GM12878 (cell line): Measurements from ENCODE around the gene KCNA5. TPM values are rescaled to one million over a fixed set of nuclear protein-coding genes. Genes with fewer than 3 reads are reported as not detected.

Experiments used
- ATAC-seq: fragments of 200-7000 bp; cut with Tn5 transposase; 3 replicates; pipeline ENCODE4 v1.9.1; 2020; ENCODE audit warnings: mild to moderate bottlenecking, moderate library complexity
- BruUV-seq: library from RNA; stranded (reverse); fragments of 400-500 nt; replicated peaks from 2 replicates; lab custom pipeline; 2021; lab: Mats Ljungman, UMichigan
- CTCF ChIA-PET: fragments of 300-600 bp; sonication (Branson Sonifier 250); formaldehyde crosslinking; extraction: SDS; loops from one replicate; lab custom pipeline; 2021; ENCODE audit warnings: inconsistent platforms; lab: Yijun Ruan, JAX
- POLR2A ChIA-PET: fragments of 350-600 bp; formaldehyde crosslinking; extraction: SDS; loops from one replicate; lab custom pipeline; 2021; ENCODE audit warnings: inconsistent platforms; lab: Charles Lee
- RAD21 ChIA-PET: fragments of 300-600 bp; sonication (Branson Sonifier 250); formaldehyde crosslinking; loops from one replicate; lab custom pipeline; 2023; ENCODE audit warnings: antibody characterized with exemption; ENCODE audit not compliant: unreplicated experiment; lab: Charles Lee
- SMC1A ChIA-PET: fragments of 300-600 bp; sonication (Branson Sonifier 250); formaldehyde crosslinking; loops from one replicate; lab custom pipeline; 2023; ENCODE audit not compliant: unreplicated experiment, uncharacterized antibody; lab: Charles Lee
- DNase-seq: peaks from one replicate; pipeline ENCODE4 v3.0.0-alpha.2; 2011; ENCODE audit warnings: low read depth, low spot score
- FAIRE-seq: peaks from 3 replicates; lab custom pipeline; 2011; peaks lifted over from hg19 to GRCh38; lab: Jason Lieb, UNC
- H2AFZ ChIP-seq: 2 replicates; pipeline ENCODE4 v1.6.0; 2011; ENCODE audit warnings: low read depth, low read length, control low read depth; ENCODE audit not compliant: control insufficient read depth
- H3K27ac ChIP-seq: 2 replicates; pipeline ENCODE4 v1.5.1; 2011; ENCODE audit warnings: control low read depth; ENCODE audit not compliant: control insufficient read depth, insufficient read depth
- H3K27me3 ChIP-seq, 2 experiments: replicated peaks in 1 of 2; 2 replicates each; pipeline versions ENCODE4 v1.6.0 to v1.6.1; 2011; ENCODE audit warnings: low read length in 1 of 2; ENCODE audit not compliant: control insufficient read depth in 2 of 2, insufficient read depth in 2 of 2
- H3K36me3 ChIP-seq, 2 experiments: 2 replicates each; pipeline ENCODE4 v1.5.1; 2011; ENCODE audit warnings: low read length in 1 of 2; ENCODE audit not compliant: control insufficient read depth in 2 of 2, insufficient read depth in 2 of 2
- H3K4me1 ChIP-seq: 2 replicates; pipeline ENCODE4 v1.6.1; 2011; ENCODE audit warnings: mild to moderate bottlenecking, low read length, moderate library complexity, mixed read lengths; ENCODE audit not compliant: control insufficient read depth, insufficient read depth
- H3K4me2 ChIP-seq: 2 replicates; pipeline ENCODE4 v1.6.0; 2011; ENCODE audit warnings: control low read depth; ENCODE audit not compliant: control insufficient read depth, insufficient read depth
- H3K4me3 ChIP-seq: fragments of 200-600 bp; sonication (generic); 2 replicates; pipeline ENCODE4 v1.5.1; 2016
- H3K79me2 ChIP-seq: 2 replicates; pipeline ENCODE4 v1.6.0; 2011; ENCODE audit warnings: low read length; ENCODE audit not compliant: control insufficient read depth, insufficient read depth
- H3K9ac ChIP-seq: 2 replicates; pipeline ENCODE4 v1.8.0; 2011; ENCODE audit warnings: low read length, control low read depth, mixed read lengths; ENCODE audit not compliant: control insufficient read depth, insufficient read depth
- H3K9me3 ChIP-seq: replicated peaks from 3 replicates; pipeline ENCODE4 v1.5.1; 2011; ENCODE audit warnings: mild to moderate bottlenecking, low read length; ENCODE audit not compliant: control insufficient read depth, insufficient read depth
- H4K20me1 ChIP-seq: 2 replicates; pipeline ENCODE4 v1.6.0; 2011; ENCODE audit not compliant: control insufficient read depth, insufficient read depth
- CBX3 ChIP-seq: fragments of 200-600 bp; sonication (generic); IDR thresholded peaks from 2 replicates; pipeline ENCODE4 v1.6.1; 2016; ENCODE audit warnings: low read depth, borderline replicate concordance
- CTCF ChIP-seq, 3 experiments: IDR thresholded peaks in 2 of 3; conservative IDR thresholded peaks in 1 of 3; 2 replicates each; pipeline ENCODE4 v1.5.1; 2011; ENCODE audit warnings: low read depth in 3 of 3, low read length in 3 of 3, mild to moderate bottlenecking in 3 of 3, control low read depth in 2 of 3, moderate library complexity in 2 of 3, inconsistent platforms in 1 of 3, mixed read lengths in 1 of 3; ENCODE audit not compliant: control insufficient read depth in 2 of 3, insufficient read depth in 1 of 3; ENCODE audit errors: extremely low read depth in 1 of 3
- KAT2A ChIP-seq: conservative IDR thresholded peaks from 2 replicates; pipeline ENCODE4 v1.6.1; 2011; ENCODE audit warnings: low read depth, low read length; ENCODE audit not compliant: control insufficient read depth
- KLF5 ChIP-seq: fragments of 450-650 bp; IDR thresholded peaks from 2 replicates; pipeline ENCODE4 v1.6.1; 2014; ENCODE audit warnings: mild to moderate bottlenecking; ENCODE audit not compliant: partially characterized antibody
- NR2C2 ChIP-seq: IDR thresholded peaks from 2 replicates; pipeline ENCODE4 v1.6.1; 2011; ENCODE audit warnings: borderline replicate concordance, low read depth; ENCODE audit not compliant: control insufficient read depth, insufficient read length
- PAX5 ChIP-seq: IDR thresholded peaks from 2 replicates; pipeline ENCODE4 v1.6.1; 2011; ENCODE audit warnings: low read depth, low read length, borderline replicate concordance
- RCOR1 ChIP-seq: conservative IDR thresholded peaks from 2 replicates; pipeline ENCODE4 v1.6.1; 2012; ENCODE audit warnings: low read depth, low read length, improper control_type of control experiment
- RFX5 ChIP-seq: IDR thresholded peaks from 2 replicates; pipeline ENCODE4 v1.6.1; 2011; ENCODE audit warnings: low read depth, low read length, improper control_type of control experiment
- SREBF1 ChIP-seq: IDR thresholded peaks from 2 replicates; pipeline ENCODE4 v1.6.1; 2012; ENCODE audit warnings: mild to moderate bottlenecking, low read length
- TARDBP ChIP-seq: IDR thresholded peaks from 2 replicates; pipeline ENCODE4 v1.6.1; 2016; ENCODE audit warnings: borderline replicate concordance
- TCF7 ChIP-seq: IDR thresholded peaks from 2 replicates; pipeline ENCODE4 v1.6.1; 2014; ENCODE audit warnings: antibody characterized with exemption, borderline replicate concordance
- ZNF622 ChIP-seq: fragments of 450-650 bp; IDR thresholded peaks from 2 replicates; pipeline ENCODE4 v1.6.1; 2017; ENCODE audit warnings: mild to moderate bottlenecking, inconsistent platforms
- WGBS: methylation state at CpG from one replicate; pipeline ENCODE4 v1.1.6; 2016; ENCODE audit warnings: low lambda C conversion rate; ENCODE audit not compliant: insufficient replicate concordance, insufficient coverage; ENCODE audit errors: missing lambda C conversion rate; 5-methylcytosine and 5-hydroxymethylcytosine counted together
- in situ Hi-C: fragments of 300-500 bp; cut with MboI; formaldehyde crosslinking; loops from 9 replicates; pipeline ENCODE4 v1.14.3; 2018; ENCODE audit warnings: mixed read lengths
- intact Hi-C: fragments of 100-400 bp; cut with micrococcal nuclease; formaldehyde crosslinking; loops from one replicate; pipeline ENCODE4 v1.14.2; 2022; ENCODE audit not compliant: unreplicated experiment
- polyA plus RNA-seq, 11 experiments: library from polyadenylated mRNA; depleted of rRNA in 4 of 11; unstranded in 6 of 11; stranded (reverse) in 5 of 11; fragments of >200 nt; fragmentation: Nextera tagmentation in 4 of 11; fragmentation: Illumina TruSeq in 1 of 11; extraction: Ambion mirVana in 4 of 11; extraction: Trizol in 1 of 11; gene quantifications; 1 replicate in 1 of 11; 2 replicates in 10 of 11; pipeline versions ENCODE4 v1.2.1 to v1.2.3, GENCODE V29; 2011 to 2016; ENCODE audit warnings: inconsistent platforms in 2 of 11, missing spikeins in 2 of 11, low read depth in 1 of 11
- total RNA-seq, 4 experiments: library from RNA; depleted of rRNA in 3 of 4; stranded (reverse); fragments of >200 nt in 3 of 4; fragmentation: Illumina TruSeq in 1 of 4; extraction: Trizol in 1 of 4; gene quantifications; 2 replicates each; pipeline versions ENCODE4 v1.2.1 to v1.2.3, GENCODE V29; 2013 to 2021
- TF ChIP-seq, protein P1 (sequence below): fragments of 450-650 bp; IDR thresholded peaks from 2 replicates; pipeline ENCODE4 v1.6.1; 2017; ENCODE audit warnings: mild to moderate bottlenecking, moderate library complexity
- TF ChIP-seq, protein P2 (sequence below): fragments of 450-650 bp; formaldehyde crosslinking; IDR thresholded peaks from 2 replicates; pipeline ENCODE4 v1.4.0; 2020; ENCODE audit warnings: mild to moderate bottlenecking, moderate library complexity

The KCNA5 gene
- total and polyA plus RNA-seq, 10 of the 15 experiments (the other 5 are each of a cell fraction or from before 2014, with no cell fraction given) = 0.11 to 0.56 (median 0.19) TPM; not detected in 4

GRCh38 chr12:5088586-5089264, 45.0 kb downstream of the KCNA5 start:
- WGBS = 57% methylated on average over 18 of the region's 18 CpGs
- in situ Hi-C loops = loop anchor here (5.0 kb wide), 1 partner anchor 66 kb away; no protein-coding TSS in a partner anchor
- no peak overlapping the region for H3K4me3 ChIP-seq
- H3K9ac ChIP-seq = no peak overlapping the region
- ChIA-PET SMC1A (no interaction called here), RAD21 (no interaction called here), CTCF (interaction anchor here (1.5 kb wide), 1 partner anchor 231 kb away, joined by 5 read pairs; no protein-coding TSS in a partner anchor), POLR2A (no interaction called here)
- FAIRE-seq (no peak), DNase-seq (no peak), ATAC-seq (no peak)
- no peaks in the 10 kb centered on the region for H3K9me3 ChIP-seq
- no peak overlapping the region for H3K4me2 ChIP-seq
- peaks cover 0 to 3% of the 10 kb centered on the region in 2 experiments; a peak in 2 of 4 replicates for H3K27me3 ChIP-seq
- no peaks in the 10 kb centered on the region for H3K79me2 ChIP-seq
- no peaks in the 10 kb centered on the region; the same call in 1 of the 2 replicates for H3K4me1 ChIP-seq
- H3K36me3 ChIP-seq = no peaks in the 10 kb centered on the region
- H4K20me1 ChIP-seq = 0 out of 2 replicates have a peak, but pooled peaks cover 3% of the 10 kb centered on the region
- H3K27ac ChIP-seq = no peak overlapping the region
- no TSS peak for BruUV-seq
- intact Hi-C loops = no loop called here
- no peak overlapping the region for H2AFZ ChIP-seq
- TF ChIP-seq RFX5 (no peak), KLF5 (no peak), NR2C2 (no peak), TARDBP (no peak), SREBF1 (no peak), ZNF622 (no peak), CBX3 (no peak), CTCF (IDR thresholded peaks at IDR 0.05 in 2 of 3, conservative IDR thresholded peaks at IDR 0.05 in 1 of 3; ENCODE audit: control insufficient read depth in 2 of 3, extremely low read depth in 1 of 3, insufficient read depth in 1 of 3, low read depth in 3 of 3, low read length in 3 of 3) (no peak), KAT2A (no peak), TCF7 (no peak), RCOR1 (no peak), PAX5 (no peak)
- TF ChIP-seq, protein P1, sequence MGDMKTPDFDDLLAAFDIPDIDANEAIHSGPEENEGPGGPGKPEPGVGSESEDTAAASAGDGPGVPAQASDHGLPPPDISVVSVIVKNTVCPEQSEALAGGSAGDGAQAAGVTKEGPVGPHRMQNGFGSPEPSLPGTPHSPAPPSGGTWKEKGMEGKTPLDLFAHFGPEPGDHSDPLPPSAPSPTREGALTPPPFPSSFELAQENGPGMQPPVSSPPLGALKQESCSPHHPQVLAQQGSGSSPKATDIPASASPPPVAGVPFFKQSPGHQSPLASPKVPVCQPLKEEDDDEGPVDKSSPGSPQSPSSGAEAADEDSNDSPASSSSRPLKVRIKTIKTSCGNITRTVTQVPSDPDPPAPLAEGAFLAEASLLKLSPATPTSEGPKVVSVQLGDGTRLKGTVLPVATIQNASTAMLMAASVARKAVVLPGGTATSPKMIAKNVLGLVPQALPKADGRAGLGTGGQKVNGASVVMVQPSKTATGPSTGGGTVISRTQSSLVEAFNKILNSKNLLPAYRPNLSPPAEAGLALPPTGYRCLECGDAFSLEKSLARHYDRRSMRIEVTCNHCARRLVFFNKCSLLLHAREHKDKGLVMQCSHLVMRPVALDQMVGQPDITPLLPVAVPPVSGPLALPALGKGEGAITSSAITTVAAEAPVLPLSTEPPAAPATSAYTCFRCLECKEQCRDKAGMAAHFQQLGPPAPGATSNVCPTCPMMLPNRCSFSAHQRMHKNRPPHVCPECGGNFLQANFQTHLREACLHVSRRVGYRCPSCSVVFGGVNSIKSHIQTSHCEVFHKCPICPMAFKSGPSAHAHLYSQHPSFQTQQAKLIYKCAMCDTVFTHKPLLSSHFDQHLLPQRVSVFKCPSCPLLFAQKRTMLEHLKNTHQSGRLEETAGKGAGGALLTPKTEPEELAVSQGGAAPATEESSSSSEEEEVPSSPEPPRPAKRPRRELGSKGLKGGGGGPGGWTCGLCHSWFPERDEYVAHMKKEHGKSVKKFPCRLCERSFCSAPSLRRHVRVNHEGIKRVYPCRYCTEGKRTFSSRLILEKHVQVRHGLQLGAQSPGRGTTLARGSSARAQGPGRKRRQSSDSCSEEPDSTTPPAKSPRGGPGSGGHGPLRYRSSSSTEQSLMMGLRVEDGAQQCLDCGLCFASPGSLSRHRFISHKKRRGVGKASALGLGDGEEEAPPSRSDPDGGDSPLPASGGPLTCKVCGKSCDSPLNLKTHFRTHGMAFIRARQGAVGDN = no peak
- TF ChIP-seq, protein P2, sequence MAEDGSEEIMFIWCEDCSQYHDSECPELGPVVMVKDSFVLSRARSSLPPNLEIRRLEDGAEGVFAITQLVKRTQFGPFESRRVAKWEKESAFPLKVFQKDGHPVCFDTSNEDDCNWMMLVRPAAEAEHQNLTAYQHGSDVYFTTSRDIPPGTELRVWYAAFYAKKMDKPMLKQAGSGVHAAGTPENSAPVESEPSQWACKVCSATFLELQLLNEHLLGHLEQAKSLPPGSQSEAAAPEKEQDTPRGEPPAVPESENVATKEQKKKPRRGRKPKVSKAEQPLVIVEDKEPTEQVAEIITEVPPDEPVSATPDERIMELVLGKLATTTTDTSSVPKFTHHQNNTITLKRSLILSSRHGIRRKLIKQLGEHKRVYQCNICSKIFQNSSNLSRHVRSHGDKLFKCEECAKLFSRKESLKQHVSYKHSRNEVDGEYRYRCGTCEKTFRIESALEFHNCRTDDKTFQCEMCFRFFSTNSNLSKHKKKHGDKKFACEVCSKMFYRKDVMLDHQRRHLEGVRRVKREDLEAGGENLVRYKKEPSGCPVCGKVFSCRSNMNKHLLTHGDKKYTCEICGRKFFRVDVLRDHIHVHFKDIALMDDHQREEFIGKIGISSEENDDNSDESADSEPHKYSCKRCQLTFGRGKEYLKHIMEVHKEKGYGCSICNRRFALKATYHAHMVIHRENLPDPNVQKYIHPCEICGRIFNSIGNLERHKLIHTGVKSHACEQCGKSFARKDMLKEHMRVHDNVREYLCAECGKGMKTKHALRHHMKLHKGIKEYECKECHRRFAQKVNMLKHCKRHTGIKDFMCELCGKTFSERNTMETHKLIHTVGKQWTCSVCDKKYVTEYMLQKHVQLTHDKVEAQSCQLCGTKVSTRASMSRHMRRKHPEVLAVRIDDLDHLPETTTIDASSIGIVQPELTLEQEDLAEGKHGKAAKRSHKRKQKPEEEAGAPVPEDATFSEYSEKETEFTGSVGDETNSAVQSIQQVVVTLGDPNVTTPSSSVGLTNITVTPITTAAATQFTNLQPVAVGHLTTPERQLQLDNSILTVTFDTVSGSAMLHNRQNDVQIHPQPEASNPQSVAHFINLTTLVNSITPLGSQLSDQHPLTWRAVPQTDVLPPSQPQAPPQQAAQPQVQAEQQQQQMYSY (CRISPR knock-in tag) = no peak
